NCI-H510A treated with DMSO at 0.1 percent for 48 hours (cell line): ENCODE results near the gene FAM3D.

ENCODE experiments used
- DNase-seq: peaks from one replicate; lab custom pipeline; 2025; lab: John Stamatoyannopoulos, UW

FAM3D gene

DNA sequence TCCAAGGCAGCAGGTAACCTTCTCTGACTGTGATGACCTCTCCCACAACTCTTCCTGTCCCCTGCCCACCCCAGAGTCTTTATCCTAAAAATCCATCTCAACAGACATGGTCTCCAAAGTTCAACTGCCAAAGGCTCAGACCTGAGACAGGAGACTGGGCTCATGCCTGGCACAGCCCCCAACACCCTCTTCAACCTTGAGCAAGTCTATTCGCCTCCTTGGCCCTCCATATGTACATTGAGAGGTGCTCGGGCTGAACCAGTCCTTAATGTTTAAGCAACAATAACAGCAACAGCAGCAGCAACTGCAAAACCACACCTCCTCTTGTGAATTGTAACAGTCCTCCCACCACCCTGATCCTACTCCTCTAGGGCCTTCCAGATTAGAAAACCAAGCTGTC is 9.9 kb downstream of the FAM3D start:
- DNase-seq, result no peak

DNA sequence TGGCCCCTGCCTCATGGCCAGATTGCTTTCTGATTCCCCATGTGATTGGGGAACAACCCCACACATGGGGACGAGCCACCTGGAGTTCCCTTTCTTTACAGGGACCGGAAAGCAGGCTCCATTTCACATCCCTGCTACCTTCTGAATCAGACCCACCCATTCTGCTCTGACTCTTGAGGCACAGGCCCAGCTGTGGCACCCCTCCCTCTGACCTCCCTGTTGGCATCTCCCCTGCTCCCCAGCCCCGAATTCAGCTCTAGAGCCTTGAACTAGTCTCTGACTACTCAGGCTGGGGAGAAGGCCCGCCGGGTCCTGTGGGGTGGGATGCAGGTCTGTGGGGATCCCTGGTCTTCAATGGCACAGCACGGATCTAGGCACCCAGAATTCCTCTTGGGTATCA is 12.1 kb downstream of the FAM3D start:
- no peak for DNase-seq

DNA sequence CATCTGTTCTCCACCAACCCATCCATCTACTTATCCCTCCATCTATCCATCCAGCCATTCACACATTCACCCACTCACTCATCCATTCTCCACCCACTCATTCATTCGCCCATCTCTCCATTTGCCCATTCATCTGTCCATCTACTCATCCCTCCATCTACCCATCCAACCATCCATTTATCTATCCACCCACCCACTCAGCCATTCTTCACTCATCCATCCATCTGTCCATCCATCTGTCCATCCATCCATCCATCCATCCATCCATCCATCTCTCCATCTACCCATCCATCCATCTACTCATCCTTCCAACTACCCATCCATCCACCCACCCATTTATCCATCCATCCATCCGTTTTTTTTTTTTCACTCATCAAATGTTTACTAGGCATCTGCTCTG is 13.9 kb downstream of the FAM3D start:
- DNase-seq, result no peak

DNA sequence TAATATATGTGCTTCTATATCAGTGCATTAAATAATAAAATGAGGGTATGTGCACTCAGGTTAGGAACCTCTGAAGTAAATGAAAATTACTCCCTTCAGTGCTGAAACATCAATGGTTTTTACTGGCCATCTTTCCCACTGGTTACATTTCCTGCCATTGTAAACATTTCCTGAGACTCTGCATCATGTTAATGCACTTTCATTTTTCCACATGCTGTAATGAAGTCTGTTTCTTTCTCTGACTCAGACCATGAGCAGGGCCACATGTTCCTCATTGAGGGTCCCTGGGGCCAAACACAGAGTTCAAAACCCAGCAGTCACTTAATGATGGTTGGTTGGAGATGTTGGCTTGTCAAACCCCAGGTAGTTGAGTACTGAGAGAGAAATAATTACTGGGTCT is 15.3 kb downstream of the FAM3D start:
- DNase-seq, result no peak

DNA sequence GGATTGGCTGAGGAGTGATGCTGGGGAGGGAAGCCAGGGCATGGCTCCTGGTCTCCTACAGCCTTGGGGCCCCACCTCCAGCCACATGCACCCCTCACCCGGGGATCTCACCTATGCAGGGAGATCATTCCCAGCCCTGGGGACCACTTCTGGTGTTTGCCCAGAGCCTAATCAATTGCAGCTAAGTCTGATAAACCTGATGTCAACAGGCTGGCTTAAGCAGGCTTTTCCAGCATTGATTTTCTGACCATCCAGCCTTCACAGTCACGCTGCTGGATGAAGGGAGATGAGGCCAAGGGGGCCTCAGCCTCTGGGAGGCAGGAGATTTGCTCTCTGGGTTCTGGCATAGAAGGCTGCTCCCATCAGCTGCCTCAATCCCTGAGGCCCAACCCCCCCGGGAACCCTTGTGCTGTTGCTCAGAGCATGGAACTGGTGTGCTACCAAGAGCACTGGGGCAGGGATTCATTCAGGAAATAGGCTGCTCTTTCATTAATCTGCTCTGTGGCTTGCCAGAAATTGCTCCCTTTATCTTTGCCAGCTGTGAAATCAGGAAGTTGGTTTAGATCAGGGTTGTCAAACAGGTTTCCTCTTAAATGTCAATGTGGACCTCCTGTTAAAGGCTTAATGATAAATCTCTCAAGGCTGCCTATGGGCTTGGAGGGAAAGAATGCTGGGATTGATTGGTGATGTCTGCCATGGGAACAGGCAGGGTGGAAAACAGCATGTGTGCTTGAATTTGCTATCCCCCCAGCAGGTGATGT is 19.0 kb downstream of the FAM3D start:
- DNase-seq, result peak; percentile 18

DNA sequence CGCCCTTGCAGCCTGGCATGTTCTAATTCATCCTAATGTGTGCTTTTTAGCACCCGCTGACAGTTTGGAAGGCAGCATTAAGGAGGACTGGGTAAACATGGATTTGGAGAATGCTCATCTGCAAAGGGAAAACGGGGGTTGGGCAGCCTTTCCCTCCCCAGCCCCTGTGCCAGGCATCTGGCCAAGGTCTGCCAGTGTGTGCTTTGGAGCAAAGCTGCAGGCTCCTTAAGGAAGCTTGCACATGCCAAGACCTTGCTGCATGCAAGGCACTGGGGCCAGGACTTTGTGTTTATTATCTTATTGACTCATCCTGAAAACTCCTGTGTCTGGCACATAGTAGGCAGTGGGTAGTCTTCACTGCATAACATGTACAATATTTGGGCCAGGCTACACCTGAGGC is 20.1 kb downstream of the FAM3D start:
- no peak for DNase-seq

DNA sequence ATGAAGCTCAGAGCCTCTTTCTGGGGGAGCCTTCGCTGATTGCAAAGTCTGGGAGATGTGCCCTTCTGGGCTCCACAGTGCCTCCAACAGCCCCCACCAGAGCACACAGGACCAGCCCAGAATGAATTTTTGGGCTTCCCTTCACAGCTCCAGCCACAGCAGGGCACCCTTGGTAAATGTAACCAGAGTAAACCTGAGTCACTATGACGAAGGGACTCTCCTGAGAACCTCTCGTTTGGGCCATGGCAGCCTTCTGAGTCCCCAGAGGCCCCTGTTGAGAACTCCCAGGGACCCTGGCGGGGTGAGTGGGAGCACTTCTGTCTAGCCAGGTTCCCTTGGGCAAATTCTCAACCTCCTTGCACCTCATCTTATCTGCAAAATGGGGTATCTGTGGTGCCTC is 20.8 kb downstream of the FAM3D start:
- DNase-seq, result no peak

DNA sequence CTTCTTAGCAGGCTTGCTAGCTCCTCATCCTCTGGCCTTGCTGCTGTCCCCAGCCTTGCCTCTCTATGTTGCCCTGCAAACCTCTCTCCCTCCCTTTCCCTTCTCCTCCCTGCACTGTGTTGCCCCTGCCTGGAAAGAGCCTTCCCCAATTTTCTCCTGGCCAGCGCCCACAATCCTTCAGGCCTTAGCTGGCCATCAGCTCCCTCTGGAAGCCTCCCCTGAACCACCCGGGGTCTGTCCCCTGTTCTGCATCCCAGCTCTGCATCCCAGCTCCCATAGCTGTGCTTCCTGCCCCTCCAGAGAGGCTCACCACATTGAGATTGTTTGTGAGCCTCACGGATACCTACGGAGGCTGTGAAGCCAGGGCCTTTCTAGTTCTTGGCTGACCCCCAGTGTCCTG is 23.7 kb downstream of the FAM3D start:
- no peak for DNase-seq

DNA sequence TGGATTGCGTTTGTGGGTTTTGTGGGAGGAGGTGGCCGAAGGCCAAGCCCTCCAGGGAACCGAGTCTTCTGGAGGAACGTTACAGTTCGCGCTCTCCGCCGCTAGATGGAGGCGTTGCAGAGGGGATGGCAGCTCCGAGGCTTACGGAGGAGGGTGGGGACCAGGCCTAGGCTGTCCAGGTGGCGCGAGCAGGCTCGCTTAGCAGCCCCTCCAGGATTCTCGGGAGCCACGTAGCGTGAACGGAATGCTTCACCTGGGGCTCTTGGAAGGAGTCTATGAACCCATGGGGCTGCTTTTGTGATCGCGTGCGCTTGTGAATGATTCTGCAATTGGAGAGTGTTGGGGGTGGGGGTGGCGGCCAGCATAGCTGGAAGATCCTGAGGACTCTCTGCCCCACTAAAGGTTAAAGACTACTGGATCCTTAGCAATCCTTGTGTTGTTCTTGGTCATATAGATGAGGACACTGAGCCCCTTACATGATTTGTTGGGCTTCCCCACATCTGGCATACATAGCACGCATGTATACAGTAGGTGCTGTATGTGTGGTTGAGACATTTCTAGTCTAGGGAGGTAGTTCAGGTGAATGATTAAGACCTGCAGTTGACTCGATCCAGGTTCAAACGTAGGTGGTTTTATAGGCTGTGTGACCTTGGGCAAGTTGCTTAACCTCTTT is 25.7 kb downstream of the FAM3D start:
- DNase-seq, result peak; percentile 47

DNA sequence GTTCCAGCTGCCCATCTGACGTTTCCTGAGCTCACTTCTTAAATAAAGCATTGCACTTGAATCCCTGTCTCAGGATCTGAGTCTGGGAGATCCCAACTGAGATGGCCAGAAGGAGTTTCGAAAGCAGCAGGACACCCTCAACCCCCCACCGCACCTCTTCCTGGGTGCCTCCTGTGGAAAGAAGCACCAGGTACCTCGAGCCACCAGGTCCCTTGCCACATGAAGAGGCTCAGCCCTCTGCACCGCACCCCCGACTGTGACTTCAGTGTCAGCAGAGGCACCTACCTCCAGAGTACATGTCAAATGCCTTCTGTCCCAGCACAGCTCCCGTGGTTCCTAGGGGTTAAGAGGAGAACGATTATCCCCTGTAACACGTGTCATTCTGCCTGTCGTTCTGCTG is 26.7 kb downstream of the FAM3D start:
- no peak for DNase-seq

DNA sequence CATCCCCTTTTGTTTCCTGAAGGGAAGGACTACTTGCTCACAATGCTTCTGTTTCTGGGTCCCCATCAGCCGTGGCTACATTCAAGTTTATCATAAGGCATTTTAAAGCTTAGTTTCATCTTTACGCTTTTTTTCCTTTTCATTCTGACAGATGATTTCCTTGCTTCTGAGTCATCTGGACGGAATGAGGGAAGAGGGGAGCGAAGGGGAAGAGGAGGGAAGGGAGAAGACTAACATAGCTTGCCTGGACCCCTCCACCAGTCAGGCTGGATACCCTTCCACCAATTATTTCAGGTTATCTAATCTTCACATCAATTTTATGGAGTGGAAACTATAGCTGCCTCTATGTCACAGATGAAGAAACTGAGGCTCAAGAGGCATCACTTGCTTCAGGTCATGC is 27.6 kb downstream of the FAM3D start:
- no peak for DNase-seq

DNA sequence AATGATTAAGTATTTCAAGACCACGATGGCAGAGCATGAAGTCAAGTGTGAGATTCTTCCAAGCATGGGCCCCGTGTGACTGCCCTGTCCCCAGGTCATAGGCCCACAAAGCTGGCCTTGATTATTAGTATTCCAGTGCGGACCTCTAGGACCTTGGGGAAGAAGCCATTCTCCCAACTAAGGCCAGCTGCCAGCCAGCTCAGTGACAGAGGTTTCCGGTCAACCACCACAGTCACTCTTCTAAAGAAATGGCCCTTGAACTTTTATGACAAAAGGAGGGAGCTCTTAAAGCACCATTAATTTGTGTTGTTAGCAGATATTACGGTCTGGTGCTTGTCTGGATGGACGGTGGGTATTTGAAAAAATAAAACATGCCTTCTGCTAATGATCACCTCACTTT is 28.0 kb downstream of the FAM3D start:
- no peak for DNase-seq

DNA sequence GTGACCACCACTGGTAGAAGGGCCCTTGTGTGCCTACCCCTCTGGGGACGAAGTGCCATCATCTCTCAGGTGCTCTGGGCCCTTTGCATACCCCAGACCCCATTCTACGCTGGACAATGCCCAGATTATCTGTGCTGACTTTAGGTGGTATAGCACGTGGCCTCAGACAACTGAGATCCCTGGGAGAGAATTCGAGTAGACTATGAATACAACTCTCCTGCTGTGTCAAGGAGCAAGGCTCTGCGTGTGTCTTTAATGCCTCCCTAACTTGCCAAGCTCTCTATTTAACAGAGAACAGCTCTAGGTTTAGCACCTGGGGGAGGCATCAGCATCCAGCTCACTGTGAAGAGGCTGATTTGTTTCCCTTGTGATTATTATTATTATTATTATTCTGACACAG is 29.1 kb downstream of the FAM3D start:
- DNase-seq, result no peak

DNA sequence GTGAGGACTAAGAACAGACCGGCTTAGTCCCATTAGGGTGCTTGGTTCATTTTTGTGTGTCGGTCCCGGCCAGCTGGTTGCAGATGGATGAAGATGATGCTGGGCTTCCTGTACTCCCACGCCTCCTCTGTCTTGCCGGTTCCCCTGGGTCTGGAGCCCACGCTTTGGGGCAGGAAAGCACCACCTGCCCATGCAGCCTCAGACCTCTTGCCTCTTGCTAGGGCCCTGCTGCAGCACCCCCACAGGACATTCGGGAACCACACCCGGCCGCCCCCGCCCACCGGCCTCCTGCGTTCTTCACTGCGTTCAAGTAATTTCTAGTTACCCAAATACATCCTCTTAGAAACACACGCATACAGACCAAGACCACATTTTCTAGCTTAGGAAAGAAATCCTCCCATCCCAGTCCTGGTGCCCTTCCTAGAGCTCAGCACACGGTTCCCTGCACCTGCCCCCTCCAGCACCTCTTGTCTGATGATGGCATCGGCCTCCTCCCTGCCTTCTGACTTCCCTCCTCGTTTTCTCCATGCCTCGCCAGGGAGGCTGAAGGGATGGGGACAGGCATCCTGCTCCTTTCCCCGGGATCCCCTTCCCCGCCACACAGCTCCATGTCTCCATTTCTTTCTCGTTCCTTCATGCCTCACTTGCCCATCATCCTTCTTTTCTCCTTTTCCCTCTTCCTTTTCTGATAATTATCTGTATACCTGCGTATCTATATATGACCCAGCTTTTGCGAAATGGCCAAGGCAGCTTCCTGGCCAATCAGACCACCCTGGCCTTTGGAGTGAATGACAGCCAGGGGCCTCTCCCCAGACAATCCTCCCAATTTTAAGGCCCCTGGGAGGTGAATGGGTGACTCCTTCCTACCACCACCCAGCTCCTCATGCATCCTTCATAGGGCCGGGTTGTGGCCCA is 30.9 kb downstream of the FAM3D start:
- no peak for DNase-seq

DNA sequence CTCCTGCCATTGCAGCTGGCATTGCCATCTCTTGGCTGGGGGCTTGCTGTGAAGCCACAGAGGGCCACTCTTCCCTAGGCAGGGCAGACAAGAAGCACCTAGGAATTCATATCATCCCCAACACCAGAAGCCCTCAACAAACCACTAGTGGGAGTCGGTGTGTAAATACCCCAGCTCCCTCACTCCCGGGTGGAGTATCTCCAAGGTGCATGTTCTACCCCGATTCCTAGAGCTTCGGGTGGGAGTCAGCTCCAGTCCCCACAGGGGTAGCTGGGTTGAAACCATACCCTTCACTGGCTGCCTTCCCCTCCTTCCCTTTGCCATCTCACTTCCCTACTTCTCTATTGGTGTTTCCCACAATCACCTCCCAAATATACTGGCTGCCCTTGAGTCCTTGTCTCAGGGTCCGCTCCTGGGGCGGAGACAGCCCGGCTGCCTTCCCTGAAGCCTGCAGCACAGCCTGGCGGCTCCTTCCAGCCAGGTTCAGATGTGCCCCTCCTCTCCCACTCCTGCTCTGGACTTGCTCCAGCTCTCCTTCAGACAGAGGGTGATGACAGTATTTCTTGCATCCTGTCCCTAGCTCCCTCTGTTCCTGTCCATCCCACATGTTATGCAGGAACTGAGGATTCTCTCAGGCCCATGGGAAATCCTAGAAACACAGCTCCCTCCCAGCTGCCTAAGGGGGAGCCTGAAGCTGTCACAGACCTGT is 33.3 kb downstream of the FAM3D start:
- no peak for DNase-seq

DNA sequence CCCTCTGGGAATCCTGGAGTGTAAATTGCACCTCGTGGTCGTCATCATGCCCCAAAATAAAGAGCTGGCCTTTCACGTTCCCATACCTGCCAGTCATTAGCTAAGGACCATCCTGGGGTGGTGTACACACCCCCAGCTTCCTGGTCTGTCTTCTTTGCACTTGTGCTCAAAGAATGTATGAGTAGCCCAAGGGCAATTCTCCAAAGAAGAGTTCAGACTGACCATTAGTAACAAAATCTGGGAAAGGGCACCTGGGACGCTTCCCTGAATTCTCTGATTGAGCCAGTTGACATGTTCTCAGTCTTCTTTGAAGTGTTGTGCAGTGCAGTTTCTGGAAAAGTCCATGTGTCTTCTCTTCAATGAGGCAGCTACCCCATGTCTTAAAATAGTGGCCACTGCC is 34.8 kb downstream of the FAM3D start:
- DNase-seq, result no peak

DNA sequence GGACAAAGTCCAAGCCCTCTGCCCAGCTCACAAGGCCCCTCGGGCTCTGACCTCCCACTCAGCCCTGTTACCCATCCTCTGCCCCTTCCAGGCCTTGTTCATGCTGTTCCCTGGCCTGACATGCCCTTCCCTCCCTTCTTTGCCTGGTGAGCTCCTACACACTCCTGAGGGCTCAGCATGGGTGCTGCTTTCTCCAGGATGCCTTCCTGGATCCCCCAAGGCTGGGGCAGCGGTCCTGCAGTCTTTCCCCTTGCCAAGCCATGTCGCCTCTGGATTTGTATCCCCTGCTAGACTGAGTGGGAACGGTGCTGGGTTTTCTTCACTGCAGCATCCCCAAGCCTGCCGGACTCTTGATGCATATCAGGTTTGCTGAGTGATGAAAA is 35.9 kb downstream of the FAM3D start:
- DNase-seq, result no peak

DNA sequence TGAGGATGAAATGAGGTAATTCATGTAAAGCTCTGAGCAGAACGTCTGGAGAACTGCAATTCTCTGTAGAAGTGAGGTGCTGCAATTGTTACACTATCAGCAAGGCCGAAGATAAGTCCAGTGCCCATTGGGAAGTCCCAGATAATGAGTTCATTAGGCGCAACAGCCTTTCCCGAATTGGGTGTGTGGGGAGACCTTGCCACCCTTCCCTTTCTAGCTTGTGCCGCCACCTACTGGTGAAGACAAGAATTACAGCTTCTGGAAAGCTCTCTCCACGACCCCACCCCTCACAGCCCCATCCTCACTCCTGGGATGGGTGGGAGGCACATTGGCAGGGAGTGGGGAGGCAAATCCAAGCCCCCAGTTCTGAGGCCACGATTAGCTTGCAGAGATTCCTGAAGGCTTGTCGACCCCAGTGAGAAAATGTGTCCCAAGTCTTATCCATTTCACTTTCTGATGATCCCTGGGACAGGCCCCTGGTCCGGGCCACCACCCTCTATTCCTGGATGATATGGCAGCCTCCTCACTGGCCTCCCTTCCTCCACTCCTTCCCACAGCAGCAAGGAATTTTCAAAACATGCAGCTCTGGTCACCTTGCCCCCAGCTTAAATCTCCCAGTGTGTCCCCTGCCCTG is 36.4 kb downstream of the FAM3D start:
- DNase-seq, result peak; percentile 35

DNA sequence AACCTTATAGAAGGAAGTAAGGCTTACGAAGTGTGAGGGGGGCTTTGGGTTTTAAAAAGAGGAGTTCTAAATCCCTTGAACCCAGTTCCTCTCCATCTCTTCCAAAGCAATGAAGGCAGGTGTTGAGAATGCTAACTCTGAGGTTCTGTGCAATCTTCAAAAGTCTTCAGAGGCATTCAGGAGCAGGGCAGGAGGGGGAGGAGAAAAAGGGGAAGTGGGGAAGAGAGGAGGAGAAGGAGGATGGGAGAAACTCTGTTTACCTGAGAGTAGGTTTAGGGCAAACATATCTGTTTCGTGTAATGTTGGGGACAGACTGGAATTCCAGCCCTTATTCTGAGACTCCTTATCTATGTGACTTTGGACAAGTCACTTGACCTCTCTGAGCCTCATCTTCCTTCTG is 36.9 kb downstream of the FAM3D start:
- no peak for DNase-seq

DNA sequence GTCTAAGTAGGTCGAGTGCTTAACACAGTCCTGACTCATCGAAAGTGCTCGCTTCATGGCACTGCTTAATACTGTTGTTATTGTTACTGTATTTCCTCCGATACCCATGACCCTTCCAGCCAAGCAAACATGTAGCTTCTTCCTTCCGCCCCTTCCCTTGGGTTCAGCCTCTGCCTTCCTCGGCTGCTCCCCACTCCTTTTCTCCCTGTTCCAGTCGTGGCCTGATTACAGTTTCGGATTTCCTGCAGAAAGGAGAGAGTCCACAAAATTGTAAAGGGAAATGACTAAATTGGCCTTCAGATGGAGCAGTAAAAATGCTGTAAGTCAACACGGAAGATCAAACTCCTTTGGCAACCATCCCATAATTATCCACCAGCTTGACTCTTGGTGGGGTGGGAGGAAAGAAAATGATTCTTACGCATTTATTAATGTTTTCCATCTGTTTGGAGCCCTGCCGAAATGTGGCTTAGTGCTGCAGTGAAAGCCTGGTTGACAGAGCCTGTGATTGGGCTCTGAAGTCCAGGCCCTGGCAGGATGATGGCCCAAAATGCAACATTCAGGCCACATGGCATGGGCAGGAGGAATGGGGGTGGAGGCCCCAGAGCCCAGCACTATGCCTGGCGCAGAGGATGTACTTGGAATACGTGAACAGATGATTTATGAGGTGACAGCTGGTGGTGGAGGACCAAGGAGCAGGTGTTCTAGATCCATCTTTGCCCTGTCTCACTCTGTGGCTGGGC is 37.6 kb downstream of the FAM3D start:
- DNase-seq, result no peak

DNA sequence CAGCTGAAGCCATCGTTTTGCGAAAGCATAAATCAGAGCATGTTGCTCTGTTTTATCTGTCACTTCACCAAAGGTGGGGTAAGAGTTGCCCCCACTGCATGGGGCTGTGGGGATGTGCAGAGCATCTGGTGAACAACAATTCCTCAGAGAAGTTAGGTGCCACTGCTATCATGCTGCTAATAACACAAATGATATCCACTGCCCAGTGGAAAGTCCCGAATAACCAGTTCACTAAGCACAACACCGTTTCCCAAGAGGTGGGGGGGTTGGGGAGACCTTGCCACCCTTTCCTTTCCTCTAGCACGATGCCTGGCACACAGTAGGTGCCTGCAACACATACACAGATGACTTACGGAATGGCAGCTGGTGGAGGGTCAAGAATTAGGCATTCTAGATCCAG is 38.6 kb downstream of the FAM3D start:
- DNase-seq, result no peak
